Gastrocnemius medialis (tissue), 4 donors: ENCODE data around the gene ADH5. TPM values are rescaled to one million over a fixed set of nuclear protein-coding genes. Genes with fewer than 3 reads are reported as not detected.
"Not testable (repeated sequence)": the region's sequence is repeated elsewhere in the genome, so short reads cannot be mapped to it uniquely, and the experiment has no call there.

Source experiments
- ATAC-seq, 2 donors: fragments of 150-250 bp; one replicate each; pipeline ENCODE4 v1.9.1; 2016
- DNase-seq, 2 donors: peaks; one replicate each; pipeline ENCODE4 v3.0.0-alpha.2; 2019
- H3K27ac ChIP-seq, 4 donors: fragments of 200-600 bp; sonication (generic); 1 replicate in 1 of 4; 2 replicates in 3 of 4; pipeline ENCODE4 v1.5.1; 2016 to 2018; ENCODE audit warnings: mild to moderate bottlenecking in 2 of 4, moderate library complexity in 1 of 4
- H3K27me3 ChIP-seq, 3 donors: fragments of 200-600 bp; sonication (generic) in 2 of 3; 1 replicate in 1 of 3; 2 replicates in 2 of 3; pipeline versions ENCODE4 v1.5.1 to v1.6.0; 2016 to 2019; ENCODE audit warnings: mild to moderate bottlenecking in 1 of 3, moderate library complexity in 1 of 3
- H3K36me3 ChIP-seq, 2 donors: fragments of 200-600 bp; sonication (generic) in 1 of 2; one replicate each; pipeline ENCODE4 v1.5.1; 2017 to 2018
- H3K4me1 ChIP-seq, 2 donors: fragments of 200-600 bp; sonication (generic) in 1 of 2; one replicate each; pipeline ENCODE4 v1.5.1; 2016 to 2017; ENCODE audit warnings: mild to moderate bottlenecking in 2 of 2
- H3K4me3 ChIP-seq, 4 donors: fragments of 200-600 bp; sonication (generic) in 3 of 4; 1 replicate in 1 of 4; 2 replicates in 3 of 4; pipeline ENCODE4 v1.5.1; 2016 to 2019; ENCODE audit warnings: mild to moderate bottlenecking in 2 of 4
- H3K9me3 ChIP-seq, 3 donors: fragments of 200-600 bp; sonication (generic) in 2 of 3; 1 replicate in 1 of 3; 2 replicates in 2 of 3; pipeline ENCODE4 v1.5.1; 2016 to 2019
- POLR2A ChIP-seq, 2 donors: fragments of 450-650 bp; IDR thresholded peaks; one replicate each; pipeline ENCODE4 v1.6.1; 2017; ENCODE audit warnings: antibody characterized with exemption in 2 of 2, mild to moderate bottlenecking in 2 of 2, moderate library complexity in 2 of 2
- in situ Hi-C, 4 donors: fragments of 200-750 bp; cut with MboI; loops; one replicate each; pipeline versions ENCODE4 v1.15.0 to v1.8.0; 2017; ENCODE audit warnings: low sequenced_read_pairs in 4 of 4
- intact Hi-C: fragments of 100-400 bp; cut with DNase I; formaldehyde crosslinking; loops from one replicate; pipeline ENCODE4 v1.15.1; 2023; ENCODE audit warnings: low total_unique reads
- total RNA-seq, 4 donors: library from RNA; depleted of rRNA; stranded (reverse); fragments of >200 nt; gene quantifications; one replicate each; pipeline versions ENCODE4 v1.1.0 to v1.2.3, GENCODE V29; 2016
- TF ChIP-seq, protein P1 (sequence below), 5 experiments: fragments of 450-650 bp in 3 of 5; fragments of 200-600 bp in 2 of 5; sonication (generic) in 2 of 5; IDR thresholded peaks in 4 of 5; conservative IDR thresholded peaks in 1 of 5; 1 replicate in 4 of 5; 2 replicates in 1 of 5; pipeline ENCODE4 v1.5.1; 2016 to 2019; ENCODE audit warnings: antibody characterized with exemption in 5 of 5, mild to moderate bottlenecking in 3 of 5, moderate library complexity in 3 of 5

The ADH5 gene
- total RNA-seq, 4 donors from 2014 or later, result 55.2 to 101 (median 72.6) TPM

DNA sequence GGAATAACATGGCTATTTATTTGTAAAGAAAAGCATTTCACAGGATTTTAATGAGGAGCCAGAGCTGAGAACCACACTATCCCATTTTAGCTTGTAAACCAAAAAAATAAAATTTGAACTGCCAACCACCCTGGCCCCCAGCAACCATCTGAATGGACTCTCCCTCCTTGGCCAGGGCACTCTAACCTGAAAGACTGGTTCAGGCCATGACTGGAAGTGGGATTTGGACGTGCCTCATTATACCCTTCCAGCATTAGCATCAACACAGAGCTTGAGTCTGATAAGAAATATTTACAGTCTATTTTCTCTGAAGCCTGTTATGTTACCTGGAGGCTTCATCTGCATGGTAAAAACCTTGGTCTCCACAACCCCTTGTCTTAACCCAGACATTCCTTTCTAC, 63.1 kb downstream of the ADH5 start:
- ATAC-seq (no peak), DNase-seq (no peak)
- Histone ChIP-seq H3K27ac (no peak overlapping the region), H3K27me3 (no peaks in the 10 kb centered on the region), H3K4me1 (peaks cover 11% of the 10 kb centered on the region in 2 donors), H3K4me3 (no peak overlapping the region), H3K36me3 (no peaks in the 10 kb centered on the region), H3K9me3 (no peaks in the 10 kb centered on the region)
- TF ChIP-seq, protein P1, sequence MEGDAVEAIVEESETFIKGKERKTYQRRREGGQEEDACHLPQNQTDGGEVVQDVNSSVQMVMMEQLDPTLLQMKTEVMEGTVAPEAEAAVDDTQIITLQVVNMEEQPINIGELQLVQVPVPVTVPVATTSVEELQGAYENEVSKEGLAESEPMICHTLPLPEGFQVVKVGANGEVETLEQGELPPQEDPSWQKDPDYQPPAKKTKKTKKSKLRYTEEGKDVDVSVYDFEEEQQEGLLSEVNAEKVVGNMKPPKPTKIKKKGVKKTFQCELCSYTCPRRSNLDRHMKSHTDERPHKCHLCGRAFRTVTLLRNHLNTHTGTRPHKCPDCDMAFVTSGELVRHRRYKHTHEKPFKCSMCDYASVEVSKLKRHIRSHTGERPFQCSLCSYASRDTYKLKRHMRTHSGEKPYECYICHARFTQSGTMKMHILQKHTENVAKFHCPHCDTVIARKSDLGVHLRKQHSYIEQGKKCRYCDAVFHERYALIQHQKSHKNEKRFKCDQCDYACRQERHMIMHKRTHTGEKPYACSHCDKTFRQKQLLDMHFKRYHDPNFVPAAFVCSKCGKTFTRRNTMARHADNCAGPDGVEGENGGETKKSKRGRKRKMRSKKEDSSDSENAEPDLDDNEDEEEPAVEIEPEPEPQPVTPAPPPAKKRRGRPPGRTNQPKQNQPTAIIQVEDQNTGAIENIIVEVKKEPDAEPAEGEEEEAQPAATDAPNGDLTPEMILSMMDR (IDR thresholded peaks at IDR 0.05 in 4 of 5, conservative IDR thresholded peaks at IDR 0.05 in 1 of 5), result no peak
- TF ChIP-seq POLR2A (IDR thresholded peaks at IDR 0.05), result no peak
- intact Hi-C loops (no loop called here), in situ Hi-C loops (no loop called here)

DNA sequence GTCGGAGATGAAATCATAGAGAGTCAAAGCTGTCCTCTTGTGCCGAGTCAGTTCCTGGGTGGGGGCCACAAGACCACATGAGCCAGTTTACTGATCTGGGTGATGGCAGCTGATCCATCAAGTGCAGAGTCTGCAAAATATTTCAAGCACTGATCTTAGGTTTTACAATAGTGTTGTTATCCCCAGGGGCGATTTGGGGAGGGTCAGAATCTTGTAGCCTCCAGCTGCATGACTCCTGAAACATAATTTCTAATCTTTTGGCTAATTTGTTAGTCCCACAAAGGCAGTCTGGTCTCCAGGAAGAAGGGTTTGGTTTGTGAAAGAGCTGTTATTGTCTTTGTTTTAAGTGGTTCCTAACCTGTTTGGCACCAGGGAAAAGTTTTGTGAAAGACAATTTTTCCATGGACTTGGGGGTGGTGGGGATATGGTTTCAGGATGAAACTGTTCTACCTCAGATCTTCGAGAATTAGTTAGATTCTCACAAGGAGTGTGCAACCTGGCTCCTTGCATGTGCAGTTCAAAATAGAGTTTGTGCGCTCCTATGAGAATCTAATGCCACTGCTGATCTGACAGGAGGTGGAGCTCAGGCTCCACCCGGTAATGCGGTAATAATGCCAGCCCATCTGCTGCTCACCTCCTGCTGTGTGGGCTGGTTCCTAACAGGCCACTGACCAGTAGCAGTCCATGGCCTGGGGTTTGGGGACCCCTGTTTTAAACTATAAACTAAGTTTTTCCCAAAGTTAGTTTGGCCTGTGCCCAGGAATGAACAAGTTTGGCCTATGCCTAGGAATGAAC, 63.9 kb downstream of the ADH5 start:
- TF ChIP-seq, protein P1 (IDR thresholded peaks at IDR 0.05 in 4 of 5, conservative IDR thresholded peaks at IDR 0.05 in 1 of 5), result no peak
- TF ChIP-seq POLR2A (IDR thresholded peaks at IDR 0.05), result no peak
- Histone ChIP-seq H3K36me3 (no peaks in the 10 kb centered on the region), H3K4me1 (peaks cover 11% of the 10 kb centered on the region in 2 donors), H3K9me3 (no peaks in the 10 kb centered on the region), H3K27me3 (no peaks in the 10 kb centered on the region), H3K27ac (no peak overlapping the region), H3K4me3 (no peak overlapping the region)
- intact Hi-C loops, result no loop called here
- in situ Hi-C loops, result no loop called here
- ATAC-seq (peak; percentile 50 to 70), DNase-seq (no peak)

DNA sequence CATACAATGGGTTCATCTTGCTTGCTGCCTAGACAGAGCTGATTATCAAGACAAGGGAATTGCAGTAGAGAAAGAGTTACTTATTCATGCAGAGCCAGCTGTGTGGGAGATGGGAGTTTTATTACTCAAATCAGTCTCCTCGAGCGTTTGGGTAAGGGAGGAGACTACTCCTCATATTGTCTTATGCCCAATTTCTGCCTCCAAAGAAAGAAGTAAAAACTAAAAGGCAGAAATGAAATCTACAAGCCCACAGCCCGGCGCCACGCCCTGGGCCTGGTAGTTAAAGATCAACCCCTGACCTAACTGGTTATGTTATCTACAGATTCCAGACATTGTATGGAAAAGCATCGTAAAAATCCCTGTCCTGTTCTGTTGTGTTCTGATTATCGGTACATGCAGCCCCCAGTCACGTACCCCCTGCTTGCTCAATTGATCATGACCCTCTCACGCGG, 64.8 kb downstream of the ADH5 start:
- intact Hi-C loops, H3K4me3 ChIP-seq, H3K27ac ChIP-seq, H3K27me3 ChIP-seq, H3K9me3 ChIP-seq, DNase-seq, ATAC-seq, in situ Hi-C loops, H3K36me3 ChIP-seq: not testable (repeated sequence)
- H3K4me1 ChIP-seq, result peaks cover 11% of the 10 kb centered on the region in 2 donors

DNA sequence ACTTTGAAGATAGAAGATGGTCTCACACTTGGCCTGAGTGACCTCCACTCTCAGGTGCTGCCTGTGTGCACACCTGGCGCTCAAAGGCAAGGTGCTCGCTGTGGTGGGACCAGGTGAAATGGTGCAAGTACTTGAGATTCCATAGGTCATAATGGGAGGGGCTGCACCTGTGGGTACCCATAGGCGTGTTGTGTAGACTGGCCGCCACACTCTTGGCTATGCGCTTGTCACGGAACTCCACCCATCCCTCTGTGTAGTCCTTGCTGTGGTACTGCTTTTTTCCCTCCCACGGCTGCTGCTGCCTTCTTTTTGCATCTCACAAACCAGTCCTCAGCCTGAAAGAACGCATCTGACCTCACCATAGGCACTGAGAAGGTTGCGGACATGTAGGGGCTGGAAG, 66.0 kb downstream of the ADH5 start:
- TF ChIP-seq, protein P1 (IDR thresholded peaks at IDR 0.05 in 4 of 5, conservative IDR thresholded peaks at IDR 0.05 in 1 of 5), result no peak
- no peak for TF ChIP-seq POLR2A (IDR thresholded peaks at IDR 0.05)
- no peaks in the 10 kb centered on the region for H3K36me3 ChIP-seq
- H3K9me3 ChIP-seq, result no peaks in the 10 kb centered on the region
- H3K27ac ChIP-seq, result no peak overlapping the region
- no peaks in the 10 kb centered on the region for H3K27me3 ChIP-seq
- intact Hi-C loops (no loop called here), in situ Hi-C loops (no loop called here)
- ATAC-seq (no peak), DNase-seq (no peak)
- H3K4me3 ChIP-seq, result no peak overlapping the region
- peaks cover 11% of the 10 kb centered on the region in 2 donors for H3K4me1 ChIP-seq

DNA sequence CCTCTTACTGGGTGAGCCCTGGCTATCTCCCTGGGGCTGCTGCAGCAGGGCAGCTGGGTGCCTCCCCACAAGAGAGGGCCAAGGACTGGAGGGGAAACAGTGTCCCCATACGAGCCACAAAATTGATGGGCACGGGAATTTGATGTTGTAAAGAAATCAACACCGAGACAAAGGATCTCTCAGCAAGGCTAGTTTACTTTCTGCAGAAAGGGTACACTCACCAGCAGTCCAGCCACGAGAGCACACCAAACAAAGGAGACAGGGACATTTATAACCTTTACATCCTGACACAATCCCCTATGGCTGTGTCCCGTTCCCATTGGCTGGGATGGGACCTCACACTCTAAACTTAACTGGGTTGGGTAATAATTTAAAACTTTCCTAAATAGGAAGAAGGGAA, 67.2 kb downstream of the ADH5 start:
- Histone ChIP-seq H3K36me3 (no peaks in the 10 kb centered on the region), H3K4me1 (peaks cover 11% of the 10 kb centered on the region in 2 donors), H3K27me3 (no peaks in the 10 kb centered on the region), H3K9me3 (no peaks in the 10 kb centered on the region), H3K27ac (no peak overlapping the region), H3K4me3 (no peak overlapping the region)
- DNase-seq (no peak), ATAC-seq (no peak)
- TF ChIP-seq POLR2A (IDR thresholded peaks at IDR 0.05), result no peak
- TF ChIP-seq, protein P1 (IDR thresholded peaks at IDR 0.05 in 4 of 5, conservative IDR thresholded peaks at IDR 0.05 in 1 of 5), result no peak
- intact Hi-C loops (no loop called here), in situ Hi-C loops (no loop called here)

Other genes with a start within 250 kb of the ADH5 start
- gene EIF4E, start 159.7 kb downstream of the ADH5 start, total RNA-seq, result 10 to 100 TPM; 35.7 to 67.5 (median 56.0) TPM
- 10 to 100 TPM; 33.3 to 45.0 (median 37.9) TPM for gene METAP1, start 93.1 kb downstream of the ADH5 start, total RNA-seq
- gene ADH4, start 55.5 kb upstream of the ADH5 start, total RNA-seq, result 1 to 10 TPM in 1 of 4 donors, under 1 TPM in 2, not detected in 1; 0.75 to 1.0 (median 1.00) TPM
- gene ADH6, start 130.5 kb upstream of the ADH5 start, total RNA-seq, result under 1 TPM in 2 of 4 donors, not detected in 2; 0.16 to 0.49 TPM
- gene ADH1A, start 202.2 kb upstream of the ADH5 start, total RNA-seq, result 1 to 10 TPM in 1 of 4 donors, under 1 TPM in 1, not detected in 2; 0.33 to 2.0 TPM
- gene ADH1B, start 232.6 kb upstream of the ADH5 start, total RNA-seq, result 100 to 1,000 TPM in 3 of 4 donors, 10 to 100 TPM in 1; 67.9 to 167 (median 119) TPM